Central memory CD4-positive, alpha-beta T cell (primary cell): Measurements from ENCODE around the gene IGSF8.
"Not testable (repeated sequence)": the region's sequence is repeated elsewhere in the genome, so short reads cannot be mapped to it uniquely, and the experiment has no call there.

Experiments
- DNase-seq: peaks from one replicate; pipeline ENCODE4 v3.0.0; 2022

IGSF8 gene

DNA sequence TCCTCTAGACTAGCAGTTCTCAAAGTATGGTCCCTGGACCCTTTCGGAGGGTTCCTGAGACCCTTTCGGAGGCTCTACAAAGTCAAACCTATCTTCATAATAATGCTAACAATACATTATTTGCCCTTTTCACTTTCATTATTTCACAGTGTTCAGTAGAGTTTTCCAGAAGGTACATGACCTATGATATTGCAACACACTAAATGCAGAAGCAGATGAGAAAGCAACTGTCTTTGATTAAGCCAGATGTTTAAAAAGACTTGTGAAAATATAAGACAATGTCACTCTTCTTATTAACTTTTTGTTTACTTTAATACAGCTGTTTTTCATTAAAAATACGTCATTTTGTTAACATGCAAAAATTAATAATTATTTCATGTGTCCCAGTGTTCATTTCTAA lies 34.3 kb downstream of the IGSF8 start:
- no peak for DNase-seq

DNA sequence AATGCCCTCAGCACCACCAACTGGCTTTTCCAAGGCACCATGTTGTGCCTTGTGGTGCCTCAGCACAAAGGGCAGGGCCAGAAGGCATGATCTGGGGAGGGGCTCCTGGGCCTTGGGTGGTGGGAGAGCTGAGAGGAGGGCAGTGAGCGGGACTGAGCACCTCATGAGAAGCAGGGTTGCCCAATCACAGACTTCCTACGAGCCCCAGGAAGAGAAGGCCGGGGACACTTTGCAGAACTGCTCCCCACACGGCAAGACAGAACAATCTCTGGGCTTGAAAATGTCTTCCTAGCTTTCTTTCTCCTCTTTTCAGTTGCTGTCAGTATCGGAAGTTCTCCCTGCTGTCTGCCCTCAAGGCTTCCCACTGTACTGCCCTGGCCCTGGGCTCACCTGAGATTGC lies 35.2 kb downstream of the IGSF8 start:
- no peak for DNase-seq

DNA sequence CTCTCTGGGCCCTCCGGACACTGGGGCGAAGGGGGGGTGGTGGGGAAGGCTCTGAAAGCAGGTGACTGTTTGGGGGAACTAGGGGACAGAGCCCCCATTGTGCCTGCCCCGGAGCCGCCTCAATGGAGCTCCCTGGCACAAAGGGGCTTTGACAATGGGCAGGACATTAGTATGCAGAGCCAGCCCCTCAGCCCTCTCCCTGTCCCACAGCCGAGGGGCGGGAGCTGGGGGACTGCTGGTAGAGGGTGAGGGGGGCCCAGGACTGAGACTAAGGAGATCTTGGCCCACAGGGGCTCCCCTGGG lies 36.2 kb downstream of the IGSF8 start:
- no peak for DNase-seq

DNA sequence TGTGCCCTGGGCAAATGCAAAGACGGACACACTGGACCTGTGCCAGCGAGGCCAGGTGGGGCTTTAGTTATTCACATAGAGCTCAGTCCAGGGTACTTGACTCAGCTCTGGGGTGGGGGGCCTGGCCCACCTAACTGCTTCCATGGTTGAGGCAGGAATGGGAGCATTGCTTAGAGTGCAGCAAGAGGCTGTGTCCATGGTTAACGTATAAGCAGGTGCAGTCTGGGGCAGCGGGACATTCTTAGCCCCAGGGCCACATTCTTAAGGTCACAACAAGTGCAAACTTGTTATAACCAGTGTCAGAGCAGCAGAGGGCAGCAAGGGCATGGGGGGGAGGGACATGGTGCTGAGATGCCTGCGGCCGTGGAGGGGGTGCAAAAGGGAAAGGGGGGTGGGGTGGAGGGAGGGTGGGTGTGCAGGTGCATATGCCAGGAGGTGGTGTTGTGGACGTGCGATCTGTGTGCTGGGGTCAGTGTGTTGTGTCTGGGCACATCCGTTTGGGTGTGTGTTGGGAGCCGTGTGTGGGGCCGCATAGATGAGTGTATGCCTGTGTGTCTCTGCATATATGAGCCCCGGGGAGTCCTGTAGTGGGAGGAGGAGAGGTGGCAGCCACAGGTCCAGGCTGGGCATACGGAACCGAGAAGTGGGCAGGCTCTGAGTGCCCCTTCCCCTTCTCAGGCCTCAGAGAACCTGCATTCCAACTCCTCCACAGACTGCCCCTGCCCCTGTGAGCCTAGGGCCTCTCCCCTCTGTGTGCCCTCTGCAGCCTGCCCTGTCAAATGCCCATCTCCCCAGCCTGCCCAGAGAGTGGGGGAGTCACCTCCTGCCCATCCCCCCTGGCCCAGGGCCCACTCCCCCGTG lies 36.8 kb downstream of the IGSF8 start:
- no peak for DNase-seq

DNA sequence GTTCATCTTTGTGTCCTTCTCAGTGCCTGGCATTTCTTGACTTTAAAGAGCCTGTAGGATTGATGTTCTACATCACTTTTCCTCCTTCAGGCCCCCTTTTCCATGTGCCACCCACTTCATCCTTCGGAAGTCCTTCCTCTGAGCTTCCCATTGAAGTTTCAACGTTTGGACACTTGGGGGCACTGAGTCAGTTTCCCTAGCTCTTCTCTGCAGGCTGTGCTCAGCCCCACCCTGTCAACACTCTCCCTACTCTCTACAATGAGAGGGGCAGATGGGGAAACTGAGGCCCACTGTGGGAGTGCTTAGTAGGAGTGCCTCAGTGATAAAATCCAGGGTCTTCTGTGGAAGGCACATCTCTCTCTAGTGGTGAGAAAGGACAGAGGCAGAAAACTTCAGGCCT lies 40.3 kb downstream of the IGSF8 start:
- DNase-seq: no peak

DNA sequence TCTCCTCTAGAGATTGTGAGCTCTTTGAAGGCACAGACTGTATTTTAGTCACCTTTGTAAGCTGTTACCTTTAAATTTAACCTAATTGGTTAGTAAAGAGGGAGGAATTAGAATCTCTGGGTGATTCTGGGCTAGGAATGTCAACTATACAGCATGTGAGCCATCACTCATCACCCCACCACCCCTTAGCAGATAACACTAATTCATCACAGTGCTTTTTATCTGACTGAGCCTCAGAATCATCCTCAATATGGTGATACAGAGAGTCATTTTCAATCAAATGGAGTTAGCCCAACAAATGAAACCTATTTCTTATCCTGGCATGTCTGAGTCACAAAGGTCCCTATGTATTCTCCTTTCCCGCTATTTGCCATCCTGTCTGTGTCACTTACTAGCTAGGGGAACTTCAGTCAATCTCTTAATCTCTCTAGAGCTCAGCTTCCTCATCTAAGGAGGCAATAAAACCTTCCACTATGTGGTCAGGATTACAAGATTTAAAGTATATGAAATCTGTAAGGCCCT lies 41.7 kb downstream of the IGSF8 start:
- no peak for DNase-seq

DNA sequence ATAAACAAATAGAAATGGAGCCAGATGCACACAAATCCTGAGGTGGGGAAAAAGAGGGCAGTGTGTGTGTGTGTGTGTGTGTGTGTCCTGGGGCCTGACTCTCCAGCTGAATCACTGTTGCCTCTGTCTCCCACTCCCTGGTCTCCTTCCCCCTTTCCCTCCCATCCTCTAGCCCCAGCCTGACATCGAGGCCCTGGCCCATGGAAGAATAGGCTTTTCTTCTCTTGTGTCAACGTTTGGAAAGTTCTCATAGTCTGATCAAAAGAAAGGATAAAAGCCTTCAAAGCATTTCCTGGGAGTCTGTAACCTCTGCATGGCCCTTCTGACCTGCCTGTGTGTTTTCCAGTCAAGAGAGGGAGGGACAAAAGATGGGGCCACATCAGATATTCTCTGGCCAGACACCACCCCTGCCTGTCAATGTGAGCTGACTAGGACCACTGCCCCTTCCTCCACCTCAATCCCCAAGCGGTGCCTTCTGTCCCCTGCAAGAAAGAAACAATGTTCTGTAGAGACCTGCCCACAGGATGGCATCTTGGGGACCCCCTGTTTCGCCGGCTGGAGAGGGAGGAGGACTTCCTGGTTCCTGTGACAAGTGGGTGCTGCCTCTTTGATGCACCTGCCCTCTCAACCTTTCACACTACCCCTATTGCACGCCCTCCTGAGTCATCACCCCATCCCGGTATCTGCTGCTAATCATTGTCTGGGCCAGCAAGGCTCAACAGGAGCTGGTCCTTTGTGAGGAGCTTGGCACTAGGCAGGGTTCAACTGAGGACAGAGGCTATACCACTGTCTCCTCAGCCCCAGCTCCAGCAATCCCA lies 44.7 kb downstream of the IGSF8 start:
- DNase-seq: no peak

DNA sequence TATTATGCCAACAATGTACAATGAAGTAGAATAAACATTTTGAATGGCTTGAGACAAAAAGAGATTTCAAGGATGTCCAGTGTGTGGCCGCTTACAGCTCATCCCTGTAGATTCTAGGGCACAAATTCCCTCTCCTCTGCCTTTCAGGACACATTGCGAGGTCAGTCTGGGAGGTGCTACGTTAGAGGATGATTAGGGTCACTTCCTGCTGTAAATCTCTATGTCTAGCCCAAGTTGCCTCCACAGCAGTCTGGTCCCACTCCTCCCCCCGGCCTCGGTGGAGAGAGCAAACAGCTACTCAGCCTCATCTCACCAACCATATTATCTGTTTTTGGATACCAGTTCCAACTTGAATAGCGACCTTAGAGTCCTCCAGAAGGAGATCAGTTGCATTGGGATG lies 45.5 kb downstream of the IGSF8 start:
- no peak for DNase-seq

DNA sequence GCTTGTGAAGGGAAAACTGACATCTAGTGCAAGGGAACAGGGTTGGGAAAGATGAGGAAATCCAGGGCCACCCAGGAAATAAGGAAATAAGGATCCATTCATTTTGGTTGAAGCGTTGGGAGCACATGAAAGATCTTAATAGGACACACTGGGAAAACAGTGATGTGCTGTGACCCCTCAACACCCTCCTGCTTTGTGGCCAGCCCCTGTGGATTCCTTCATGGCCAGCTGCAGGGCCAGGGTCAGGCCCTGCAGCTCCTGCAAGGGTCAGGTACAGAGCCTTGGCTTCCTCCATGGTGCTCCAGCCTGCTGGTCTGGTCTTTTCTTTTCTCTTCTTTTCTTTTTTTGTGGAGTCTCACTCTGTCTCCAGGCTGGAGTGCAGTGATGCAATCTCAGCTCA lies 47.8 kb downstream of the IGSF8 start:
- no peak for DNase-seq

DNA sequence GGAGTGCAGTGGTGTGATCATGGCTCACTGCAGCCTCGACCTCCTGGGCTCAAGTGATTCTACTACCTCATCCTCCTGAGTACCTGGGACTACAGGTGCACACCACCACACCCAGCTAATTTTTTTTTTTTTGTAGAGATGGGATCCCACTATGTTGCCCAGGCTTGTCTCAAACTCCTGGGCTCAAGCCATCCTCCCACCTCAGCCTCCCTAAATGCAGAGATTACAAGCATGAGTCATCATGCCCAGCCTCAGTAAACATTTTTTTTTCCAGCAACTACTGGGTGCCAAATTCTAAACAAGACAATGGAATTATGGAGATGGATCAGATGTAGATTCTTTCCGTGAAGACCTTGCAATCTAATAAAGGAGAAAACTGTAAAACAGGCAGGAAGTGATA lies 48.2 kb downstream of the IGSF8 start:
- DNase-seq: not testable (repeated sequence)

DNA sequence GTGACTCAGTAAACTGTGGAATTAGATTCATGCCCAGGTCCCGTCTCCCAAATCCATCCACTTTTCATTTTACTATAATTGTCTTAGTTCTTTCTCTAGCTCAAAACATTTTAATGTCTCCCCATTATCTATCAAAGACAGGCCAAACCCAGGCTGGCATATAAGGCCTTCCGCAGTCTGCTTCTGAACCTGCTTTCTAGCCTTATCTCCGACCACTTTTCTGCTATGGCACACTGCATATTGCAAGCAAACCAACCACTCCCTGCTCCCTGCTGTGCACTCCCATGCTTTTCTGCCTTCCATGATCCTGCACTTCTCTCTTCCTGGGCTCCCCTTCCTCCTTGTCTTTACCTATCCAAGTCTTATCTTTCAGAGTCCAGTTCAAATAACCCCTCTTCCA lies 49.3 kb downstream of the IGSF8 start:
- no peak for DNase-seq

DNA sequence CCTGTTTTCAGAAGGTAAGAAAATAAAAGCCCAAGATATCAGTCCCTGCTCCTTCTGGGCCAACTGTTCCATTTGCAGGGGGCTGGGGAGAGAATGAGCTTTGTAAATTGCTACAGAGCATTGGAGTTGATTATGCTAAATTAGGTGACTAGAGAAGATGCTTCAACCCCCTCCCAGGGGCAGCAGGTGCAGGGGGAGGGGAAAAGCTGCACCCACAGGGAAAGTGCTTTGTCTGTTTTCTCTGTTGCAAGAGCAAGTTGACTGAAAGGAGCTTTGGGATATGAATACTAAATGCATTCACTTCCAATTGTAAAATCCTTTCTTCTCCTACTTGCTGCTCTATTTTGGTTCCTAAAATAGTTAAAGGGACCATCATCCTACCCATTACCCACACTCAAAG lies 50.1 kb downstream of the IGSF8 start:
- DNase-seq: no peak

DNA sequence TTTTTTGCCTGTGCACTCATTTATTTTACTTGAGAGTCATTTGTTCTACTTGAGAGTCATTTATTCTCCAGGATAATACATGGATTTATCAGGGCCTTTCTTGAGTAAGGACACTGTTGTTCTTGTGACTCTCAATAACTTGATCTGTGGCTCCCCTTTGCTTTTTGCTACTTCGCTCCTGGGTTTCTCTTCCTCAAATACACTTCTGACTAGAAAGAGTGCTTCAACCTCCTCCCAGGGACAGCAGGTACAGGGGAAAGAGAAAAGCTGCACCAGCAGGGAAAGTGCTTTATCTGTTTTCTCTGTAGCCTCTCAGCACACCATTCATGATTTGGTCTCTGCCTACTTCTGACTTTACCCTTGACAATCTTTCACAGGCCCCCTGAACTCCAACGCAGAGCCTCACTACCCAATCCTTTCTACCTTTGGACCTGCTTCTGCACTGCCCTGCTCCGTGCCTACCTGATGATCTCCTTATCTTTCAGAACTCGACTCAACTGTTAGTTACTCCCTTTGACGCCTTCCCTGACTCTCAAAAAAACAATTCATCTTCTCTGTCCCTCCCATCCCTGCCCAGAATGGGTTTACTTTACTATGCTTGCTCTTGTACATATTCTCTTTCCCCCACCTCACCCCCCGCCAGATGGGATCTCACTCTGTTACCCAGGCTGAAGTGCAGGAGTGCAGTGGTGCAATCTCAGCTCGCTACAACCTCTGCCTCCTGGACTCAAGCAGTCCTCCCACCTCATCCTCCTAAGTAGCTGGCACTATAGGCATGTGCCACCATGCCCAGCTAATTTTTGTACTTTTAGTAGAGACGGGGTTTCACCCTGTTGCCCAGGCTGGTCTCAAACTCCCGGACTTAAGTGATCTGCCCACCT lies 51.1 kb downstream of the IGSF8 start:
- no peak for DNase-seq

DNA sequence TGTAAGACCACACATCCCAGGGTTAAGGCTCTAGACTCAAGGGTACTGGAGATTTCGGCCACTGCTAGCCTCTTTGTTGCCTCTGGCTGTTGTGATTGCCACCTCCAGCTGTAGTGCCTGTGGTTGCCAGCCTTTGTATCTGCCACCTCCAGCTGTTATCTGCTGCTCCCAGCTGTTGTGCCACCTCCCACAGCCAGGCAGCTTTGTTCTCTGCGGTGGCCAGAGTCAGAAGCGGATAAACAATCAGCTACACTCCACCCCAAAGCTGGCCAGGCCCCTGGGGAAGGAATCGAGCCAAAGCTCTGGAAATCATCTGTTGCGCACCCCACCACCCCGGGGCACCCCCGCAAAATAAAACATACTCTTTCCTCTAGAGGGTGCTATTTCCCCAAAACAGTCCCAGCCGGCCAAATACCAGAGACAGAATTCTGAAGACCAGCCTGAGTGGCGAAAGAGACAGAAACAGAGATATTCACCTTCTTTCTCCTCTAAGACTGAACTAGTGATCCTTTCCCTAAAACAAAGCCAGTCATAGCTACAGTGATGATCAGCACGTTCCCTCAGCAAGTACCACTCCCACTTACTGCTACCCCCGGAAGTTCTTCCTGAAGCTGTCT lies 51.8 kb downstream of the IGSF8 start:
- DNase-seq: peak; percentile 43

DNA sequence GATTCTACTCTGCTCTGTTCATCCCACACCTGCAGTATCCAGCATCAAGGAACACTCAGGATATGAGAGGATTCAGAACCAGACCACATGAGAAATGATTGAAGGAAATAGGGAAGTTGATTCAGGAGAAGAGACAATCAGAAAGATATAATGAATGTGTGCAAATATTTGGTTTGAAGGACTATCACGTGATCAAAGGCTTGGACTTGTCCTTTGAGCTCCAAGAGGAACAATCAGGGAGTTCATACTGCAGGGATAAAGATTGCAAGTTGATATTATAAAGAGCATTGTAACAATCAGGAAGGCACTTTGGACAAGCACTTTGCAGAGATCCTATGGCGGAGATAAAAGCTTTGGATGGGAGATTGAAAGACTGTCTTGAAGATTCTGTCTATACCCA lies 52.8 kb downstream of the IGSF8 start:
- no peak for DNase-seq

DNA sequence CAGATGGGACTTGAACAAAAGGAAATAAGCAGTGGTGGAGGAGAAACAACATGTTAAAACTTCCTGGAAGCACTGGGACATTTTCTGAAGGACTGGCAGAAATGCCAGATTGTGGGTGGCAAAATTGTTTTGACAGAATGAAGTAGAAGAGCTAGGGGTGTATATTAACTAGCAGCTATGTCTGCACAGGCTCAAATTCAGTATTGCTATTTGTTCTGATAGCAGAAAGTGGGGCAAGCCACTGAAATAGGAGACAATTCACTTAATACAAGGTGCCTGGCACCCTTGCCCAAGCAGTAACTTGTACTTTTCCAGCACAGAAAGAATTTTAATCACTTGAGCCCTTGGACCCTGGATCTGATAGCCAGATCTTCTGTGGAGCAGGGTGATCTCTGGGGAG lies 54.9 kb downstream of the IGSF8 start:
- DNase-seq: no peak
